DND-41 (cell line): ENCODE measurements around the gene SLC8B1.

Experiments used
- EZH2 ChIP-seq: IDR thresholded peaks from 3 replicates; pipeline ENCODE4 v1.6.1; 2012; ENCODE audit warnings: borderline replicate concordance, low read depth, mild to moderate bottlenecking, moderate library complexity, low read length, inconsistent platforms; ENCODE audit not compliant: severe bottlenecking
- TF ChIP-seq, protein P1 (sequence below): IDR thresholded peaks from 2 replicates; pipeline ENCODE4 v1.5.1; 2012; ENCODE audit warnings: borderline replicate concordance, low read length, moderate library complexity, mild to moderate bottlenecking; ENCODE audit not compliant: poor library complexity, severe bottlenecking; ENCODE audit errors: extremely low read depth

GRCh38 chr12:113359939-113360748, 25.2 kb upstream of the SLC8B1 start:
- TF ChIP-seq, protein P1, sequence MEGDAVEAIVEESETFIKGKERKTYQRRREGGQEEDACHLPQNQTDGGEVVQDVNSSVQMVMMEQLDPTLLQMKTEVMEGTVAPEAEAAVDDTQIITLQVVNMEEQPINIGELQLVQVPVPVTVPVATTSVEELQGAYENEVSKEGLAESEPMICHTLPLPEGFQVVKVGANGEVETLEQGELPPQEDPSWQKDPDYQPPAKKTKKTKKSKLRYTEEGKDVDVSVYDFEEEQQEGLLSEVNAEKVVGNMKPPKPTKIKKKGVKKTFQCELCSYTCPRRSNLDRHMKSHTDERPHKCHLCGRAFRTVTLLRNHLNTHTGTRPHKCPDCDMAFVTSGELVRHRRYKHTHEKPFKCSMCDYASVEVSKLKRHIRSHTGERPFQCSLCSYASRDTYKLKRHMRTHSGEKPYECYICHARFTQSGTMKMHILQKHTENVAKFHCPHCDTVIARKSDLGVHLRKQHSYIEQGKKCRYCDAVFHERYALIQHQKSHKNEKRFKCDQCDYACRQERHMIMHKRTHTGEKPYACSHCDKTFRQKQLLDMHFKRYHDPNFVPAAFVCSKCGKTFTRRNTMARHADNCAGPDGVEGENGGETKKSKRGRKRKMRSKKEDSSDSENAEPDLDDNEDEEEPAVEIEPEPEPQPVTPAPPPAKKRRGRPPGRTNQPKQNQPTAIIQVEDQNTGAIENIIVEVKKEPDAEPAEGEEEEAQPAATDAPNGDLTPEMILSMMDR = no peak
- no peak for TF ChIP-seq EZH2
